ENCODE results near the gene ZYX.
A peak's percentile ranks its signal among the peaks of the same experiment; 100 is the strongest.
"Not testable (repeated sequence)": the region's sequence is repeated elsewhere in the genome, so short reads cannot be mapped to it uniquely, and the experiment has no call there.

The ZYX gene

DNA sequence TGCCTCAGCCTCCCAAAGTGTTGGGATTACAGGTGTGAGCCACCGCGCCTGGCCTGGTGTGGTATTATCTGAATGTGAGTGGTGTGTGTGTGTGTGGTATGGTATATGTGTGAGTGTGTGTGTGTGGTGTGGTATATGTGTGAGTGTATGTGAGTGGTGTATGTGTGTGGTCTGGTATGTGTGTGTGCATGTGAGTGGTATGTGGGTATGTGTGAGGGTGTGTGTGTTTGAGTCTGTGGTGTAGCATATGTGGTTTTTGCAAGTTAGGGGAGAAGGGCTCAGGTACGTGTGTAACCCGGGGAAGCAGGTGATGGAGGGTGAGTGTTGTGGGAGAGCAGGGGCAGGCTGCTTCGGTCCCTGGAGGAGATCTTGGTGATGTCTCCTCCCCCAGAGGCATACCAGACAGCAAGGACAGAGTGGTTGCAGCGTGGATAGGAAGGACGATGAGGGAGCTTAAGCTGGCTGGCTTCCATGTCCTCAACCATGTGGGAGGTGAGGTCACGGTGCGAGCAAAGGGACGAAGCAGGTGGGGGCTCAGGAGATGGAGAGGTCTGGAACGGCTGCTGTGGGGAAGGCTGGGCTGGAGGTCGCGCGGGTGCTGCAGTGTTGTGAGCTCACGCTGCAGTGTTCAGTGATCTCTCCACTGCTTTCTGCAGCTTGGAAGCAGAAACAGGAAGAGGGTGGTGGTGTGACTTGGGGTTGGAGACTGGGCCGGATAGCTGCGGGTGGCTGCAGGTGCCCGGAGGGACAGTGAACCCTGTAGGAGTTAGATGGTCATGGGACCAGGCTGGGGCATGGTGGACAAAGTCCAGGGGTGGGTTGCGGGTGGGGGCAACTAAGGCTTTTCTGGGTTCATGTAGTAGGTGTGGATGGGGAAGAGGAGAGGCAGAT is 5.0 kb downstream of the ZYX start:
- no peak for DNase-seq

DNA sequence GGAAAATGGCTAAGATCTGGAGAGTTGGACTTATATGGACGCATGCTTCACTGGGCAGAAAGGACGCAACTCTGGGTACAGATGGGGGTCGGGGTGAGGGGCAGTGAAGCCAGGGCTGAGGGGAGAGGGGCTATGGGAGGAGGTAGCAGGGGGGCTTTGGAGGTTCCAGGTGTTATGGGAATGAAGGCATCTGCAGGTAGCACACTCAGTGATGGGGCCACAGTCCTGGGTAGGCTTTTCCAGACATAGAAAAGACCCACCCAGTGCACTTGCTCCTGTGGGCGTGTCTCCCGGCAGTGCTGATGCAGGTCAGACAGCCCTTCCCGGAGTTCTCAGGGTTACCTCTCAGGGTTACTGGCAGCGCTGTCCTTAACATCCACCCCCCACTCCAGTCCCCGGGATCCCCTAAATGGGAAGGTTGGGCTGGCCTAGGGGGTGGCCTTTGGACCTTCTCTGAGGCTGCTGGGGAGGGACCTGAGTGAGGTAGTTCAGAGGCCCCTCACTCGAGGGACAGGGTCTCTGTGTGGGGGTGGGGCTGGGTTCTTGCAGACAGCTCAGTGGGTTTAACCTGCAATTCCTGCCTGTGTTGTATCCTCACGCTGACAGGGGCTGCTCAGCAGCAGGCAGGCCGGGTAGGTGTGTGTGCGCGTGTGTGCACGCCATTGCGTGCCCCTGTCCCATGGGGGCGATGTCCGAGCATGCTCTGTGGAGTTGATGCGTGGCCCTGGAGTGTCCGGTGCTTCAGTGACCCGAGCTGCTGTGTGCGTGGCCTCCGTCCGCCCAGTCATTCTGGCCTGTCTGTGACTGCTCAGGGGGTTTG is 6.2 kb downstream of the ZYX start:
- no peak for DNase-seq

DNA sequence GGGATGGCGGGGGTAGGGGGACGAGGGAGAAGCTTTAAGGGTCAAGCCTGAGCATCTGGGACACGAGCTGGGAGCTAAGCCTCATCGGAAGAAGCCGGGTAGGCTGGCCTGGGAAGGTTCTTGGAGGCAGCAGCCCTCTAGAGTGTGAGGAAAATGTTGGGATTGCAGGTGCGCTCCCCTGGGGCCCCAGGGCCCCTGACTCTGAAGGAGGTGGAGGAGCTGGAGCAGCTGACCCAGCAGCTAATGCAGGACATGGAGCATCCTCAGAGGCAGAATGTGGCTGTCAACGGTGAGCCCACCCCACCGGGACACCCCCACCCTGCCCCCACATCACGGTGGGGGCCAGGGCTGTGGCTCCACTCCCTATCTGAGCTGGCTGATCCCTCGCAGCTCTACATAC is 6.9 kb downstream of the ZYX start:
- DNase-seq = no peak

- no peak for DNase-seq
Measured at GRCh38 chr7:143388491-143389101, 7.5 kb downstream of the ZYX start.

DNA sequence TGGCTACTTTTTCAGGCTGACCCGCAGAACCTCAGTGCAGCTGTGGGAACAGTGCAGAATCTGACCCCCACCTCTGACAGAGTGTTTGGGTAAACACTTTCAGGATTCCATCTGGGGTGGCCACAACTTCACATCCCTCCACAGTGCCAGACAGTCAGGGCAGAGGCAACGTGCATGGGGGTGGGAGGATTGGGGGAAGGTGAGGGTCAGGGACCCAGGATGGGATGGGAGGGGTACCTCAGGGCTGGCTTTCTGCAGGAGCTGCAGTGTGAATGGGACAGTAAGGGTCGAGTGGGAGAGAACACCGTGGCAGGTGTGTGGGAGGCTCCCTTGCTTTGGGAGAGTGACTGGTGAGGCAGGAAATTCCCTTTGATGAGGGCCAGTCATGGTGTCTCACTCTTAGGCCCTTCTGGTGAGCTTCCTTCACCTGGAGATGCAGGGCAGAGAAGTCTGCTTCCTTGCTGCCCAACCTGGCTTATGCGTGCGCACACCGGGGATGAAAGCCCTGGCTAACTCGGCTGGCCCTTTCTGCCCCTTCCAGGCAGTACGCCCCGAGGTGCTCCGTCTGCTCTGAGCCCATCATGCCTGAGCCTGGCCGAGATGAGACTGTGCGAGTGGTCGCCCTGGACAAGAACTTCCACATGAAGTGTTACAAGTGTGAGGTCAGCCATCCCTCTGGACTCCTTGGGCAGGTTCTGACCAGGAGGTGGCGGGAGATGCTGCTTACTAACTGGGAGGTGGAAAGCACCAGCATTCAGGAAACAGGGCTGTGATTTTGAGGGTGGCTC is 8.4 kb downstream of the ZYX start:
- DNase-seq = no peak

- DNase-seq = no peak
Measured at GRCh38 chr7:143390104-143390772, 9.1 kb downstream of the ZYX start.

- no peak for DNase-seq
Measured at GRCh38 chr7:143390773-143391317, 9.7 kb downstream of the ZYX start.

GRCh38 chr7:143391462-143392404 is 10.6 kb downstream of the ZYX start:
- peak; percentile 73 for DNase-seq

DNA sequence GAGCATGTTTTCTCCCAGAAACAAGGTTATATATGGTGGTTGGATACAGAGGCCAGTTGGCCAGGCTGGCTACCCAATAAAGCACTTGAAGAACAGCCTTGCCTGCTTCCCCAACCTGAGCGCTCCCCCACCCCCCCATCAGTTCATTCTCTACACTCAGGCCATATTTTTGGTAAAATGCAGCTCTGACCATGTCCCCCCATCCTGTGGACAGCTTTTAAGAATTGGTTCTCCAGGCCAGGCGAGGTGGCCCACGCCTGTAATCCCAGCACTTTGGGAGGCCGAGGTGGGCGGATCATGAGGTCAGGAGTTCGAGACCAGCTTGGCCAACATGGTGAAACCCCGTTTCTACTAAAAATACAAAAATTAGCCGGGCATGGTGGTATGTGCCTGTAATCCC is 11.3 kb downstream of the ZYX start:
- DNase-seq = not testable (repeated sequence)

DNA sequence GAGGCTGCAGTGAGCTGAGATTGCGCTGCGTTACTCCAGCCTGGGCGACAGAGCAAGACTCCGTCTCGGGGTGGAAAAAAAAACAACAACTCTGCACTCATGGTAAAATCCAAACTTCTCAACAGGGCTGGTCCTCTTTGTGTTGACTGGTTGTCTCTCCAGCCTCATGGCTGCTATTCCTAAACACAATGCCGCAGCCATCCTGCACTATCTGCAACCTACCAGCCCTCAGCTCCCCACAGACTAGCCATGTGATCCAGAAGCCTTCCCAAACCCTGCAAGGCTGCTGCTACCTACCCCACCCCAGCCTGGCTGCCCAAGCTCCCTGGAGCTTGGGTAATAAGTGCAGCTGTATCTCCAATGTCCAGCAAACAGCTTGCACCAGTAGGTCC is 11.7 kb downstream of the ZYX start:
- no peak for DNase-seq

GRCh38 chr7:143393267-143394041 is 12.3 kb downstream of the ZYX start:
- DNase-seq = peak; percentile 21

GRCh38 chr7:143394068-143394467 is 12.9 kb downstream of the ZYX start:
- peak; percentile 17 for DNase-seq

DNA sequence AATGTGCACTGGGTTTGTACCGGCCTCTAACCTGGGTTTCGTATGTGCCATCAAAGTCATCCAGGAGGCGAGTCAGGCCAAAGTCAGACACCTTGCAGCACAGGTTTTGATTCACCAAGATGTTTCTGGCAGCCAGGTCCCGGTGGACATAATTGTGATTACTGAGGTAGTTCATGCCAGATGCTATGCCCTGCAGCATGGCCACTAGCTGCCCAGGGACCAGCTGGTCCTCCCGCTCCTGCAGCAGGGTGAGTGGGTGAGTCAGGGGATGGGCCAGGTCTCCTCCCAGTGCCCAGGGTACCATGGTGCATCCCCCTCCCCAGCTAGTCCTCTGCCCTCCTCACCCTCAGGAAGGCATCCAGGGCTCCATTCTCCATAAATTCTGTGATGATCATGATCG is 13.6 kb downstream of the ZYX start:
- no peak for DNase-seq

DNA sequence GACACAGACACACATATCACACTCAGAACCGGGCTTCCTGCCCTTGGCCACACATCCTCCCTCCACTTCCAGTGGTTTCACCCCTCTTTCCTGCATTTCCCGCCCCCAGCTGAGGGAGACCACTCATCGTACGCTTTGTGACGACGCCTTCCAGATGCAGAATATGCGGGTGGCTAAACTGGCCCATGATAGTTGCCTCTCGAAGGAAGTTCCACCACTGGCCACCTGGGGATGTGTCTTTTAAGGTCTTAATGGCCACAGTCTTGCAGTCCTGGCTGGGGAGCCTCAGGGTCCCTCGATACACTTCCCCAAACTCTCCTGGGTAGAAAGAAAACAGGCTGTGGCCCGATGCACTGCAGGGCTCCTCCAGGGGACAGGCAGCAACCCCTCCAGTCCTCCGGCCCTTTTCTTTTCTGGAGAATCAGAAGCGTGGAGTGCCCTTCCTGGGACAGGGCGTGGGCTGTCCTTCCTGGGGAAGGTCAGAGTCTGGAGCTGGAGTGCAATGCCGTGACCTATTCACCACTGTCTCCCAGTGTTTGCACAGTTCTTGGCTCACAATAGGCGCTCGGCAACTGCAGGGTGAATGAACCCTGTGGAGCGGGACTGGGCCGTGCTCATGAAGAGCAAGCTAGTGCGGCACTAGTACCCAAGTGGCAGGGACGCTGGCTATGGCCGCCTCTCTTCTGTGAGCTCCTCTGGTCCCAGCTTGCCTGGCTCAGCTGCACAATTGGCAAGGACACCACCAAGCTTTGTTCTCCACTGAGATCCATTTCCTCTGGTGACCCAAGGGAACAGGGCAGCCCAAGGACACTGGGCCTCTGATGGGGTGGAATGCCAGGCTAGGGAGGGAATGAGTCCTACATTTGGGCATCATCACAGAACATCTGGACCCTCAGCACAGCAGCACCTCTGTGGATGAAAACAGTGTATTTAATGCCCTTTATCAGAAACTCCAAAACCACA is 14.3 kb downstream of the ZYX start:
- DNase-seq = no peak

- no peak for DNase-seq
Measured at GRCh38 chr7:143396182-143396581, 15.0 kb downstream of the ZYX start.

DNA sequence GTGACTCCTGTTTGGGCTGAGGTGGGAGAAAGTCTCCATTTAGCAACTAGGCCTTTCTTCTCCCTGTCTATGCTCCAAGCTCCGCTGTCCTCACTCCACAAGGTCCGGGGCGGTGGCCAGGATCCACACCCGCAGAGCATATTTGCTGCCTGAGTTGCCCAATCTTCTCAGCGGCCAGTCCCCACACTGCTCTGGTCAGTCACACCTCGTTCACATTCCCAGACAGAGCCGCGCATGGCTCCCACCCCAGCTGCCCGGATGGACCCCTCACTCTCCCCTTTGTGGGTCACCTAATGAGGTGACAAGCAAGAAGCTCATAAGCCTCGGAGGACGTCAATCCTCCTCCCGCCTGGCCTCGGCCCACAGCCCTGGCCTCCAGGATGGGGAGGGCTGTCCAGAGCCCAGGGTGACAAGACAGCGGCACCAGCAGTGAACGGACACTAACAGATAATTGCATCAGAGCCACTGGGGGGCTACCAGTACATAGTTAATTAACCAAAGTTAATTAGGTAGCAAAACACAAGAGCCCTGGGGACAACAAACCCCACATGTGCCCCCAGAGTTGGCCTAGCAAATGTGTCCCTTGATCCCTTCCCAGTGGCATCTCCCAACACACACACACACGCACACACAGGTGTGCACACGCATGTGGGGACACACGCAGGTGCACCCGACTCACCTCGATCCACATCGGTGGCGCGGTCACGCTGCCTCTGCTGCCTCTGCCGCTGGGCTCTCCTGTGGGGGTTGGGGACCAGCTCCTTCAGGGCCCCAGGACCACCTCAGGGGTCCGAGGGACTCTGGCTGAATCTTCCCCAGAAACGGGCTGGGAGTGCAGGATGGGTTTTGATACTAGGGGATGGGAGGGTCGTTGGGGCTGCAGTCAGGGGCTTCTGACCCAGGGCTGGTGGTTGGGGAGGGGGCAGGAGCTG is 15.7 kb downstream of the ZYX start:
- DNase-seq = no peak

GRCh38 chr7:143397710-143398530 is 16.8 kb downstream of the ZYX start:
- DNase-seq = no peak

Data from HCEC 1CT (cell line).